GM12878 (cell line): ENCODE data around the gene TEKT5. TPM values are rescaled to one million over a fixed set of nuclear protein-coding genes. Genes with fewer than 3 reads are reported as not detected.

Experiments
- CEBPB ChIP-seq, 2 experiments: fragments of 150-350 bp in 1 of 2; IDR thresholded peaks; 2 replicates each; pipeline ENCODE4 v1.6.1; 2012 to 2014; ENCODE audit warnings: low read depth in 2 of 2, low read length in 2 of 2, borderline replicate concordance in 1 of 2, inconsistent platforms in 1 of 2
- RELA ChIP-seq: fragments of 450-650 bp; IDR thresholded peaks from 2 replicates; pipeline ENCODE4 v1.8.0; 2014; ENCODE audit warnings: borderline replicate concordance; ENCODE audit not compliant: partially characterized antibody
- YY1 ChIP-seq: IDR thresholded peaks from 2 replicates; pipeline ENCODE4 v1.6.1; 2011; ENCODE audit warnings: low read depth, mild to moderate bottlenecking, low read length
- ZZZ3 ChIP-seq: IDR thresholded peaks from 2 replicates; pipeline ENCODE4 v1.6.1; 2011; ENCODE audit warnings: low read depth; ENCODE audit not compliant: control insufficient read depth, insufficient read length
- polyA plus RNA-seq, 11 experiments: library from polyadenylated mRNA; depleted of rRNA in 4 of 11; unstranded in 6 of 11; stranded (reverse) in 5 of 11; fragments of >200 nt; fragmentation: Nextera tagmentation in 4 of 11; fragmentation: Illumina TruSeq in 1 of 11; extraction: Ambion mirVana in 4 of 11; extraction: Trizol in 1 of 11; gene quantifications; 1 replicate in 1 of 11; 2 replicates in 10 of 11; pipeline versions ENCODE4 v1.2.1 to v1.2.3, GENCODE V29; 2011 to 2016; ENCODE audit warnings: inconsistent platforms in 2 of 11, missing spikeins in 2 of 11, low read depth in 1 of 11
- total RNA-seq, 4 experiments: library from RNA; depleted of rRNA in 3 of 4; stranded (reverse); fragments of >200 nt in 3 of 4; fragmentation: Illumina TruSeq in 1 of 4; extraction: Trizol in 1 of 4; gene quantifications; 2 replicates each; pipeline versions ENCODE4 v1.2.1 to v1.2.3, GENCODE V29; 2013 to 2021
- TF ChIP-seq, protein P1 (sequence below): fragments of 150-350 bp; IDR thresholded peaks from 2 replicates; pipeline ENCODE4 v1.6.1; 2014; ENCODE audit warnings: mild to moderate bottlenecking, low read depth, low read length
- TF ChIP-seq, protein P2 (sequence below), 3 experiments: IDR thresholded peaks in 2 of 3; conservative IDR thresholded peaks in 1 of 3; 2 replicates each; pipeline ENCODE4 v1.5.1; 2011; ENCODE audit warnings: low read depth in 3 of 3, low read length in 3 of 3, mild to moderate bottlenecking in 3 of 3, control low read depth in 2 of 3, moderate library complexity in 2 of 3, inconsistent platforms in 1 of 3, mixed read lengths in 1 of 3; ENCODE audit not compliant: control insufficient read depth in 2 of 3, insufficient read depth in 1 of 3; ENCODE audit errors: extremely low read depth in 1 of 3
- TF ChIP-seq, protein P3 (sequence below): fragments of 450-650 bp; IDR thresholded peaks from 2 replicates; pipeline ENCODE4 v1.6.1; 2016; ENCODE audit warnings: mild to moderate bottlenecking

Gene TEKT5
- total and polyA plus RNA-seq, 10 of the 15 experiments (the other 5 are each of a cell fraction or from before 2014, with no cell fraction given), result 0.19 to 2.2 (median 0.68) TPM; not detected in 1

DNA sequence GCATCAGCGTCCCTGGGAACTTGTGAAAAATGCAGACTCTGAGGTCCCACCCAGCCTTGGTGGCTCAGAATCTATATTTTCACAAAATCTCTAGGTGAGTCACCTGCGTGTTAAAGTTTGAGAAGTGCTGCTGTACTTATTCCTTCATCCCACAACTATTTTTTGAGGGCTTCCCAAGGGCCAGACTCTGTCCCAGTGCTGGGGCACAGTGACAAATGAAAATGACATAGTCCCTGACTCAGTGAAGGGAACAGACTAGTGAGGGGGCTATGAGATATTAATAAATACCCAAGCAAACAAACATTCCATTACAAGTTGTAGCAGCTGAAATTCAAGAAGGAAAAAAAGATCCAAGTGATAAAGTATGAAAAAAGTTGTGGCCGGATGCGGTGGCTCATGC lies 104.4 kb downstream of the TEKT5 start (continued):
- TF ChIP-seq, protein P1, sequence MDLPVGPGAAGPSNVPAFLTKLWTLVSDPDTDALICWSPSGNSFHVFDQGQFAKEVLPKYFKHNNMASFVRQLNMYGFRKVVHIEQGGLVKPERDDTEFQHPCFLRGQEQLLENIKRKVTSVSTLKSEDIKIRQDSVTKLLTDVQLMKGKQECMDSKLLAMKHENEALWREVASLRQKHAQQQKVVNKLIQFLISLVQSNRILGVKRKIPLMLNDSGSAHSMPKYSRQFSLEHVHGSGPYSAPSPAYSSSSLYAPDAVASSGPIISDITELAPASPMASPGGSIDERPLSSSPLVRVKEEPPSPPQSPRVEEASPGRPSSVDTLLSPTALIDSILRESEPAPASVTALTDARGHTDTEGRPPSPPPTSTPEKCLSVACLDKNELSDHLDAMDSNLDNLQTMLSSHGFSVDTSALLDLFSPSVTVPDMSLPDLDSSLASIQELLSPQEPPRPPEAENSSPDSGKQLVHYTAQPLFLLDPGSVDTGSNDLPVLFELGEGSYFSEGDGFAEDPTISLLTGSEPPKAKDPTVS, result no peak
- TF ChIP-seq, protein P2, sequence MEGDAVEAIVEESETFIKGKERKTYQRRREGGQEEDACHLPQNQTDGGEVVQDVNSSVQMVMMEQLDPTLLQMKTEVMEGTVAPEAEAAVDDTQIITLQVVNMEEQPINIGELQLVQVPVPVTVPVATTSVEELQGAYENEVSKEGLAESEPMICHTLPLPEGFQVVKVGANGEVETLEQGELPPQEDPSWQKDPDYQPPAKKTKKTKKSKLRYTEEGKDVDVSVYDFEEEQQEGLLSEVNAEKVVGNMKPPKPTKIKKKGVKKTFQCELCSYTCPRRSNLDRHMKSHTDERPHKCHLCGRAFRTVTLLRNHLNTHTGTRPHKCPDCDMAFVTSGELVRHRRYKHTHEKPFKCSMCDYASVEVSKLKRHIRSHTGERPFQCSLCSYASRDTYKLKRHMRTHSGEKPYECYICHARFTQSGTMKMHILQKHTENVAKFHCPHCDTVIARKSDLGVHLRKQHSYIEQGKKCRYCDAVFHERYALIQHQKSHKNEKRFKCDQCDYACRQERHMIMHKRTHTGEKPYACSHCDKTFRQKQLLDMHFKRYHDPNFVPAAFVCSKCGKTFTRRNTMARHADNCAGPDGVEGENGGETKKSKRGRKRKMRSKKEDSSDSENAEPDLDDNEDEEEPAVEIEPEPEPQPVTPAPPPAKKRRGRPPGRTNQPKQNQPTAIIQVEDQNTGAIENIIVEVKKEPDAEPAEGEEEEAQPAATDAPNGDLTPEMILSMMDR (IDR thresholded peaks at IDR 0.05 in 2 of 3, conservative IDR thresholded peaks at IDR 0.05 in 1 of 3; ENCODE audit: control insufficient read depth in 2 of 3, extremely low read depth in 1 of 3, insufficient read depth in 1 of 3, low read depth in 3 of 3, low read length in 3 of 3), result no peak
- TF ChIP-seq, protein P3, sequence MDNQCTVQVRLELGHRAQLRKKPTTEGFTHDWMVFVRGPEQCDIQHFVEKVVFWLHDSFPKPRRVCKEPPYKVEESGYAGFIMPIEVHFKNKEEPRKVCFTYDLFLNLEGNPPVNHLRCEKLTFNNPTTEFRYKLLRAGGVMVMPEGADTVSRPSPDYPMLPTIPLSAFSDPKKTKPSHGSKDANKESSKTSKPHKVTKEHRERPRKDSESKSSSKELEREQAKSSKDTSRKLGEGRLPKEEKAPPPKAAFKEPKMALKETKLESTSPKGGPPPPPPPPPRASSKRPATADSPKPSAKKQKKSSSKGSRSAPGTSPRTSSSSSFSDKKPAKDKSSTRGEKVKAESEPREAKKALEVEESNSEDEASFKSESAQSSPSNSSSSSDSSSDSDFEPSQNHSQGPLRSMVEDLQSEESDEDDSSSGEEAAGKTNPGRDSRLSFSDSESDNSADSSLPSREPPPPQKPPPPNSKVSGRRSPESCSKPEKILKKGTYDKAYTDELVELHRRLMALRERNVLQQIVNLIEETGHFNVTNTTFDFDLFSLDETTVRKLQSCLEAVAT, result no peak
- TF ChIP-seq CEBPB (IDR thresholded peaks at IDR 0.05; ENCODE audit: borderline replicate concordance in 1 of 2, low read depth in 2 of 2, low read length in 2 of 2), result no peak
- no peak for TF ChIP-seq RELA
- no peak for TF ChIP-seq ZZZ3
- no peak for TF ChIP-seq YY1
